GM21737 (cell line): Measurements from ENCODE around the gene ACKR2.

Experiments
- ATAC-seq: cut with Tn5 transposase; IDR thresholded peaks from one replicate; pipeline ENCODE4 v1.9.1; 2021; ENCODE audit warnings: mild to moderate bottlenecking, moderate library complexity; ENCODE audit not compliant: unreplicated experiment

ACKR2 gene

DNA sequence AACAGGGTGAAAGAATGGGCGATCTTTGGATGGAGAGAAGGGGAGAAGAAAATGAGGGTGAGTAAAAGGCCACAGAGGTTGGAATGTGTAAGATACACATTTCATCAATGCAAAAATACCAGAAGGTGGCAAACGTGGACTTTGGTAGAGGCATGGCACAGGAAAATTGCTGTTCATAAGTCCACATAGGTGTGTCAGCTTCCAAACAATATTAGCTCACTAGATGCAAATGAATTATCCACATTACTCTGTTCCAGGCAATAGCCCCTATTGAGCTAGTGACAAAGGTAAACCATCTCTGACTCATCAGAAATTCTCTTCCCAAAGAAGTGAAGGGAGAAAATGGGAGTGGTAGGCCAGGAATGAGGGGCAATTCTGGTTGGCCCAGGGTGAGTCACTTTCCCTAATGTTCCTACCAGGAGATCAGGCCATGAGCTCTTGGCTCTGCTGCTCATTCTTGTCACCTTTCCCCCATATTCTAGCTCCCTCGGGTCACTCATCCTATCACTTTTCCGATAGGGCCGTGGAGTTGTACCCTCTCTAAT is 19.9 kb downstream of the ACKR2 start:
- ATAC-seq, result no peak

DNA sequence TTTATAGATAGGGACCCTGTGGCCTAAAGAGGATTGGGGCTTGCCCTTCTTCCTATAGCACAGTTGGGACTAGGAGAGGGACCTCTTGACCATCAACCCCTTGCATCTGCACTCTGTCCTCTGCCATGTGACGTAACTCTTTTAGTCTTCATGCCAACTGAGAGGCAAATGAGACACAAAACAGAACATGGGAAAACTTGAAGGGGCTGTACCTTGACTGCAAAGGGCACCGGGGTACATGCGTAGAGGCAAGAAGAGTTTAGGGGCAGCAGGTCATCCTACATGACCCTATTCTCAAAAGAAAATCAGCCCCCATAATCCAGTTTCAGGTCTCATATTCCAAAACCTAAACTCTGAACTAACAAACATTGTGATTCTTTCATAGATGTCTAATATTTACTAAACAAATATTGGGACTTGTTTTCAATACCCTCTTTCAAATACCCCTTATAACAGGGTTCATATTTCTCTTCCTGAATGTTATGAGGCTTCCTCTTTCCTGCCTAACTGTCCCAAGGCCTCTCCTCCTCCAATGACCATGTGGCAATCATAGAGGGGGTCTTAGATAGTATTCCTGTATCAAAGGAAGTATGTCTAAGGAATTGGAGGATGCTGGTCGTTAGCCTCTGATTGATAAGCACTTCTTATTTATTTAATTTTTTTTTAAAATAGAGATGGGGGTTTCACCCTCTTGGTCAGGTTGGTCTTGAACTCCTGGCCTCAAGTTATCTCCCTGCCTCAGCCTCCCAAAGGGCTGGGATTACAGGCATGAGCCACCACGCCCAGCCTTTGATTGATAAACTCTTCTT is 20.6 kb downstream of the ACKR2 start:
- ATAC-seq, result no peak

DNA sequence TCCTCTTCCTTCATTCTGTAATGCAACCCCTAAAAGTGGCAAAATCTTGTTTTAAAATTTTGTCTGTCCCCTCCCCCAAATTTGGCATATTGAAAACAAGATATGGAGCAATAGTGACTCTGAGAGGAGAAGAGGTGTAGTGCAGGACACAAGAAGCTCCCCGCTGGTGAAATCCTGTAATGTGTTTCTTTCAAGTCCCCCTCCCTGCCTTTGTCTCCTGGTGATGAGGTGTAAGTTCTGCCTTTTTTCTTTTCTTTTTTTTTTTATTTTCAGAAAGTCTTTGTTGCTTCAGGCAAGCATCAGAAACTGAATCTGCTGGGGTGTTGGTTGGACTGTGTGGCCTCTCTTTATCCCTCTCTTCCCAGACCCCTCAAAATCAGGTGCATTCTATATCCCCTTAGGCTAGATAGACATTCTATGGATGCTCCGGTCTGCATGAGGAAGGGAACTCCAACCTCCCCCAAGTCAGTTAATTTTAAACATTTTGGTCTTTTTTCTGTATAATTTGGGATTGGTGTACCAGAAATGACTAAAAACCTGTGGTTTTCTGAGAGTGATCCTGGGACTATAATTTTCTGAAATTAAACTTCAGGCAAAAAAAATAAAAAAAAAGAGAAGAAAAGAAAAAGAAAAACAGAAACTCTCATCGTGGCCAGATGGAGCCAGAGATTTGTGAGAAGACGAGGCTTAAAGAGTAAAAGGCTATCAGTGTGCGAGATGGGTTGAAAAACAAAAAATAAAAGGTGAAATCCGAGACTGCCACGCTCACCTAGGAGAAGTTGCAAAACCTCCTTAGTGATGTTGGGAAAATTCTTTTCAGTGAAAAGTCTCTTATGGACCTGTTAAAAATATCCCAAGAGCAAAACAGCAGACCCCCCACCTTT is 21.4 kb downstream of the ACKR2 start:
- ATAC-seq, result no peak

DNA sequence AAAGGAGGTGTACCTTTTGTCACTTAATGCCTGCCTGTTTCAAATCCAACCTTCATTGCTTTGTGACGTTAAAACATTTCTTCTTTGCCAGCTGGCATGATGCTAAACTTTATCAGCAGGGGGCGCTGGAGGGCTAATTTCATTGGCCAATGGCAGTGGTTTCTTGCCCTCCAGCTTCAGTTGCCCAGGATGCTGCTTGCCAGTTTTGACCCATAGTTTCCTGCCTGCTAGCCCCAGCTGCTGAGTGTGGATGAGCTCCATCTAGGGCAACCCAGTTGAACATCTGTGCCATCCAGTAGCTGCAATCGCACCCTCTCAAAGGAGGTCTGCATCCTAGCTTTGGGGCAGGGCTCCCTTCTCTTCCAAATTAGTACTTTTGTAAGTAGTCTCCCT is 22.1 kb downstream of the ACKR2 start:
- no peak for ATAC-seq

DNA sequence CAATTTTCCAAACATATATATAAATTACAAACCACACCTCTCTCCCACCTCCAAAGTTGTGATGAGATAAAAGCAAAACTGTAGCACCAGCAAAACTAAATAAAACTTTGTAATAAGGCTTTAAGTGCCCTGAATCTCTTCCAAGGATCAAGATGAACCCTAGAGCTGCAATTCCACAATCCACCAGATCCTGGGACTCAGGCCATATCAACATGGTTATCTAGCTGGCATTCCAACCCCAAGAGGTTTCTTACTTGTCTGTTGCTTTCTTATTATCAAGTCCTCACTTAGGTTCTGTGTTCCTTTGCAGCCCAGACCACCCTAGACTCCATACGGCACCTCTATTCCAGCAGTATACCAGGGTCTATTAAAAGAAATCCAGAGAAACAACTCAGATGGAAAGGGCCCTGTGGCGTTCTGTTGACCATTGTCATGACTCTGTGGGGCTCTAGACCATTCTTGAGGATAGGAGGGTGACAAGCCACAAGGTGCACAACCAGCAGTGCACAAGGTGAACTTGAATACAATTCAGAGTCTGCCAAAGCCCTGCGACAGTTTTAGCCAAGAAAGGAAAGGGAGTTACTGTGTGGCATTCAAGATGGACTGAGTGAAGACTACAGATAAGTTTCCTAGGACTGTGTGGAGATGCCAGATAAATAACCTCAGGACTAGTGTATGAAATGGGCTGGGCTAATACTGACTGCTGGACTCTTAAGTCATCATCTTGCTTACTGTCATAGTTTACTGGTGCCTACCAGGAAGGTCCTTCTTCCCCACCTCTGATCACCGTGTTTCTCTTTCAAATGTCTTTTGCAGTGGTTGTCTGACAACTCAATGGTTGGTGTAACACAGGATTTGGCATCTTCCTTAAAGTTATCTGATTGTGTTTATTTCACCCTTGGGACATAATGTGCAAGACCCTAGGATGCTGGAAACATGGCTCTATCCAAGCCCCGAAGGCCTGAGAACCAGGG is 27.2 kb downstream of the ACKR2 start:
- no peak for ATAC-seq

DNA sequence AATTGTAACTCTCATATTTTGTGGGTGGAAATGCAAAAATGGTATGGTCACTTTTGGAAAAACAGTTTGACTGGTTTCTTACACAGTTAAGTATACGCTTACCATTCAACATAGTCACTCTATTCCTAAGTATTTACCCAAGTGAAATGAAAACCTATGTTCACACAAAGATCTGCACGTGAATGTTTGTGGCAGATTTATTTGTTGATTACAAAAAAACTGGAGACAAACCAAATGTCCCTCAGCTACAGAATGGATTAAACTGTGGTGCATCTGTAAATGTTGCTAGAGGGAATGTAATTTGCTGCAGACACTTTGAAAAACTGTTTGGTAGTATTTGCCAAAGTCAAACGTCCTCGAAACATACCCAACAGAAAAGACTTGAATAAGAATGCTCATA is 29.3 kb downstream of the ACKR2 start:
- ATAC-seq, result no peak

DNA sequence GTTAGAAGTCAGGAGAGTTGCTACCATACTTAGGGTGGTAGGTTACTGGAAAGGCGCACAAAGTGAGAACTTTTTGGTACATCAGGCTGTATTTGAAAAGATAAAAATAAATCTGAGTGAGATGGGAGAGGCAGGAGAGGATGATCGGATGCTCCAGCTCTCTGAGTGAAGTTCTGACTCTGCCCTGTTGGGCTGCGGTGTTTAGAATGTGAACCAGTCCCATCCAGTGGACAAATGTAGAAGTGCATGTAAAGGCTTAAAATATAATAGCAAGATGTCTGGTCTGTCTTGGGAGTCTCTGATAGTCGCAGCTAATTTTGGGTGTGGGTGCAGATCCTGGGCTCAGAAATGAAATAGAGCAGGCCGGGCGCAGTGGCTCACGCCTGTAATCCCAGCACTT is 30.4 kb downstream of the ACKR2 start:
- ATAC-seq, result peak; percentile 85

DNA sequence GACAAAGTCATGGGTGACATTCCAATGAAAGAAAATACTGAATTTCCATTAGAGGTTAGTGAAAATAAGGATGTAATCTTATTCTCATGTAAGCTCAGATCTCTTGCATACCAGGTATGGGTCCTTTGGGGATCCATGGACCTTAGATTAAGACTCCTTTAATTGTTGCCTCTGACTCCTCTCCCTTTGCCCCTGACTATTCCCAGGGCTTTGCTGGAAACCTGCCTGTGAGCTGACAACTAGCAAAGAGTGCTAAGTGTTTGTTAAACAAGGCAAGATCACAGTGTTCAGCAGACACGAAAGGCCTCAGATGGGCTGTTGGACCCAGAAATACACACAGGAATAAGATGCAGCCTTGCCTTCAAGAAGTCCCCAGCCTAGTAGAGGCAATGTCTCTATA is 32.1 kb downstream of the ACKR2 start:
- no peak for ATAC-seq

DNA sequence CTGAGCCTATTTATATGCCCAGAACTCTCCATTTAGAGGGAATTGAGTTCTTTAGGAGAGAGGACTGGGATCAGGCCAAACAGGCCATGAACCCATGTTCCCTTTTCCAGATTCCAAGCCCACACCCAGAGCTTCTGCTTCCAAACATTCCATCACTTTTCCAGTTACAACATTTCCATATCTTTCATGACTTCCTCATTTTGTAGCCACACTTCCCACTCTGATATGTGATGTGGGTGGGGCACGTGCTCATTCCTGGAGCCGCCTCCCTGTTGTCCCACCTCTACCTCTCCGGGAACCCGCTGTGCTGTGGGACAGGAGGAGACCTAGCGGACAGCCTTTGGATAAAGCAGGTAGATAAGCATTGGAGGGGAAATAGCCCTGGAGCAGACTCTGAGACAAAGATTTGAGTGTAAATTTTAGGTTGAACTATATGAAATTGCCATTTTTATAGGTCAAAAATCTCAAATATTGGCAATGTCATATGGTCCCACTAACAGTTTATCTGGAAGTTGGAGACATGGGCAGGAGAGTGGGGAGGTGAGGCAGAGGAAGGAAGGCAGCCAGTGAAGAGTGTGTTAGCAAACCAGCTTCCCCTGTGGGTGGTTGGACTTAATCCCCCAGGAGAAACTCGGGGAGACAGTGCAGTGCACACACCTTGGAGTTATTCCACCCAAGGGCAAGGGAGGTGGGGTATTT is 34.6 kb downstream of the ACKR2 start:
- ATAC-seq, result no peak

DNA sequence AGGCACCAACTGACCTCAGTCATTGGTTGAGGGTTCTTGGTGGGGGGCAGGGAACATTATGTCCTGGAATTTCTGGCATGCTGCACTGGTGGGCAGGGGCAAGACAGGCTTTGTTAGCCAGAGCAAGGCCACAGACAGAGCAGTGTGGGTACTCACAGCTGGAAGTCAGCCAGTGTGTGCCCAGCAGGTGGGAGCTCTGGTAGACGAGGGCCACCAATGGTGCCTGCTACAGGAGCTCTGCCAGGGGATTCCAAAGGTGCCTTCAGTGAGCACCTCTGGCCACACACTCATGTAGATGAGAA is 35.1 kb downstream of the ACKR2 start:
- no peak for ATAC-seq

DNA sequence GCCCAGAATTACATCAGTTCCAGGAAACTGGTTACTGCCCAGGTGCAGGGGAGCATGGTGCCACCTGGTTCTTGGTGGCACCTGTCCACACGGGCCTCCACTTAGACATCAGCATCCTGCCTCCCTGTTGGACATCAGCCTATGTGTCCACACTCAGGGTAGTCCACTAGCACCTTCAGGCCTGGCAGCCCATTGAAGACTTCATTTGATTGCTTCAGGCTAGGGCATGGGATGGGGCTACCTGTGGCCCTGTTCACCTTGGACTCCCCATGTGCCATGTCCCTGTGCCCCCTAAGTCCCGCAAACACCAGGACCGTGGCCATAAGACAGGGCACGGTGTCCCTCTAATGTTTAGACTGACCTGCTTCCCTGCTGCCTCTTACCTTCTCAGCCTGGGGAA is 35.6 kb downstream of the ACKR2 start:
- no peak for ATAC-seq

DNA sequence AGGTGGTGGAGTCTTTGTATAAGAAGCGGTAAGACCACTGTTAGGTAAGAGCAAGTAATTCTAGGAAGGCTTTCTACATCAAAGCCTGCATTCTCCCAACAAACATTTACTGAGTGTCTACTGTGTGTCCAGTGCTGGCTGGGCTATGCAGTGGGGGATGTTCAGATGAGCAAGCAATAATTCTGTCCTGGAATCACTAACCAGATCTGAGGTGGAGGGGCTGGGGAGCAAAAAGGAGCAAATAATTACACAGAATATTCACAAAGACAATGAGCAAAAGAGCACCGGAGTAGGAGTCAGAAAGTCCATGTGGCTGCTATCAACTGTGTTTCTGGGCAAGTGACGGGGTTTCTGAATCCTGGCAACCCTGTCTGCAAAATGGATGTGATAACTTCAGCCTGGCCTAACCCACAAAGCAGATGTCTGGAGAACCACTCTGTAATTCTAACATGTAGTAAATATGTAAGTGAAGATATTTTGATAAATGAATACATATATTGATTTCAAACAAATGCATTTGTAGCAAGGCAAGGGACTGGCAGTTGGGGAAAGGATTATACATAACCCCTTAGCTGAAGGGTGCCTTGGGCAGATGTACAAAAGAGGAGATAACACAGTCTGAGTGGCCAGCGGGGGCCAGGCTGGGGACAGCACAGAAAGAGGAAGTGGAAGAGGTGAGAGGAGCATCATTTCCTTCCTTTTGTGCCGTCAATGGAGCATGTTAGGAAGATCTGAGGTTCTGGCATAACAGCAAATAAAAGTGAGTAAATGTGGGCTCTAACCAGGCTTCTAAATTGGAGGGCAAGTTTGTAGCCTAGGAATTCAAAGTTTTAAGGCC is 37.7 kb downstream of the ACKR2 start:
- ATAC-seq, result no peak

DNA sequence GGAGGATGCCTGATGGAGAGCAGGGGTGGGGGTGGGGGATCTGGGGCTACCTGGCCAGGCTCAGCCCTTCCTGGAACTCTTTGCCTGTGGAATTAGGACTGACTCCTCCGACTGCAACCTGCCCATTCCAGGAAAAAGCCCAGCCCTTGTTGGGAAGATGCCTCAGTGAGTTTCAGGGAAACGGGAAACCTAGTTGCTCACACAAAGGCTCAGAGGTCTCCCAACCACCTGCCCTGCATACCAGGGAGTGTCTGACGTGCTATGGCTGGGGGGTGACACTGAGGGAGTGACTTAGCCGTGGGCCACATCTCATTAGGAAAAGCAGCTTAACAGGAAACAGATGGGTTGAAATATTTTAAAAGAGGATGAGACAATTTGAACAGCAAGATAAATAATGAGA is 38.5 kb downstream of the ACKR2 start:
- ATAC-seq, result no peak

DNA sequence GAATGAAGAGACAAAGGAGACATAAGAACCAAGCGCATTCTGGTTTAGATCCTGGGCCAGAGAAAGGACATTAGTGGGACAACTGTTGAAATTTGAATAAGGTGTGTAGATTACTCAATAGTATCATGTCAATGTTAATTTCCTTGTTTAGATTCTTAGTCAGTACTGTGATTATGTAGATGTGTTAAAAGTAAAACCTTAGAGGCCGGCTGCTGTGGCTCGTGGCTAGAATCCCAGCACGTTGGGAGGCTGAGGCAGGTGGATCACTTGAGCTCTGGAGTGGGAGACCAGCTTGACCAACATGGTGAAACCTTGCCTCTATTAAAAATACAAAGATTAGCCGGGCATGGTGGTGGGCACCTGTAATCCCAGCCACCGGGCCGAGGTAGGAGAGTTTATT is 39.8 kb downstream of the ACKR2 start:
- no peak for ATAC-seq

DNA sequence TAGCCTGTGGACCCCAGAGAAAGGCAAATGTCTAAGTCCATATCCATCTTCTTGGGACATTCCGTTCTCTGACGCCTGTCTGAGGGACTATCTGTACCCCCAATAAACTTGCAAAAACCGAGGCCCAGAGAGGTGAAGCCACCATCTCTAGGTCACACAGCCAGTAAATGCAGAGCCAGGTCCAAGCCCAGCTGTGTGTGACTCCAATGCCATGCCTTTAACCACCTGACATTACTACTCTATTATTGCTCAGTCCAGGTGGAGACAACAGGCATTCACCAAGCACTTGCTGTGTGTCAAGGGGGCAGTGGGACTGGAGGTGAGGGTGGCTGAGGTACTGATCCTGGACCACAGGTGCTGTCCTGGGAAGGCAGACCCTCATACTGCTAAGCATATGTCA is 41.0 kb downstream of the ACKR2 start:
- no peak for ATAC-seq

DNA sequence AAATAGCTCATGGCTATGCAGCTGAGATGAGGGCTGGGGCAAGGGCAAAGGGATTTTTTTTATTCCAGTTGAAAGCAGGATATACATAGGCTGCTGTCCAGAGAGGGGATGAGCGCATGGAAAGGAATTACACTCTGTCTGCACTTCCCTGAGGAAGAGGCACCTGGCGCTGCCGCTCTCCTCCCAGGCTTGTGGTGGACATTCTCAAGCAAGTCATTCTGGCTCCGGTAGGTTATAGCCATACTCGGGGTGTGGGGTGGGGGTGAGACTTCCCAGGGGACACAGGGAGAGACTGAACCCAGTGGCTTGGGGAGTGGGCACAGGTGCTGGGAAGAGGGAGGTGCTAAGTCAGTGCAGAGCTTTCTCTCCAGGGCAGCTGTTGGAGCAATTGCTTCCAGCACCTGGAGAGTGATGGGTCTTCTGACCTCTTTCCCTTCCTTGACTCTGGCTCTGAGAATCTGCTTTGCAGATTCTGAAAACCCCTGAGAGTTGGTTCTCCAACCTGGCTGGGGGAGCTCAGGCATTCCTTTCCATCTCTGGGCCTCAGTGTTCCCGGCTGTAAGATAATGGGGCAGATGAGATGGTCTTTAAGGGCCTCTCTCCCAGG is 42.1 kb downstream of the ACKR2 start:
- ATAC-seq, result no peak

DNA sequence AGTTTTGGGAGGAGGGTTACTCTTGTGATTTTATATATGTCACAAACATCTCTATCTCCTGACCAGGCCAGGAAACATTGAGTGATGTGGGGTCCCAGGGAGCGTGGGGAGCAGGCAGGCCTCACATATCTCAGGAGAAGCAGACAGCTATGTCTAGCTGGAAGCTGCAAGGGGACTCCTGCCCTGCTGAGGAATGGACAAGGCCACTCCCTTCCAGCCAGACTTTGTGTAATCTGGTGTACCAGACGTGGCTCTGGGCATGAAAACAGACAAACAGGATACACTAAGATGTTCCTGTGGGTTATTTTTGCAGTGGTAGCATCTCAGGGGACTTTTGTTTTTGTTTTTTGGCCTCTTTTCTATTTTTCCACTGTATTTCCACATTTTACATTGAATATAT is 43.2 kb downstream of the ACKR2 start:
- ATAC-seq, result no peak

DNA sequence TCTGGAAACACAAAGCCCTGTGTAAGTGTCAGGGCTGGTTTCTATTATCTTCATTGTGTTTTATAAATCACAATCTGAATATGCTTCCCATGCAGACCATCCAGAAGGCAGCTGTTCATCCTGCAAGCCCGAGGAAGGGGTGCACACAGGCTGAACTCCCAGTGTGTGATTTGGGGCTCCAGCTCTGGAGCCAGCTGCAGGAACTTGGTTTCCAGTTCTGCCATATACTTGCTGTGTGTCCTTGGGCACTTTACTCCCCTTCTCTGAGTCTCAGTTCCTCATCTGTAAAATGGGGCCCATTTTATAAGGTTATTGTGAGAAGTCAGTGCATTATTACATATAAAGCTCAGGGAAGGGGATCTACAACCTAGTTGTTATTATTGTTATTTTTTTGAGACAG is 43.8 kb downstream of the ACKR2 start:
- no peak for ATAC-seq

DNA sequence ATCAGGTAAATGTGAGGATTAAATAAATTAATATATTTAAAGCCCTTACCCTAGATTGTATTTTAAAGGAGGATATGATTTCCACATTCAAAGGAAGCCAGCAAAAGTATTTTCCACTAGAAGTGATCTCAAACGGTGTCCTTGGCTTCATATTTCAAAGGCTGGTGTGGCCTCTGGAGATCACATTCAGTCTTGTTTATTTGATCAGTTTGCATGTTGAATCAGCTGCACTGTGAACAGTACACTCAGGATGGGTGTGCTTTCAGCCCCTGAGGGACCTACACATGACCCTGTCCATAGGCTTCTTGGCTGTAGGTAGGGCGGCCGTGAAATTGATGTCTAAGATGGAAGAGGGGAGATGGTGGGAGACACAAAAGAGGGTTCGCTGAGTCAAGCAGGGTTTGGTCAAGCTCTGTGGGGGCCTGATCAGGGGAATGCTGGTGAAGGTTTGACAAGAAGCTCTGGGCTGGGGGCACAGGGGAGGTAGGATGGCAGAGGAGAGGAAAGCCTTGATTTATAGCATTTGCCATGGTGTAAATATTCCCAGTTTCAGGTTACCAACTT is 44.6 kb downstream of the ACKR2 start:
- ATAC-seq, result no peak
